Mesendoderm (in vitro differentiated cells): Measurements from ENCODE around the gene DLG2.

Source experiments
- DNase-seq: peaks from one replicate; pipeline ENCODE4 v3.0.0; 2013
- H2AK5ac ChIP-seq: 2 replicates; pipeline ENCODE4 v1.6.1; 2013; ENCODE audit warnings: low read length, inconsistent platforms
- H2BK120ac ChIP-seq: 2 replicates; pipeline ENCODE4 v1.6.1; 2013; ENCODE audit warnings: low read depth, mild to moderate bottlenecking, low read length, moderate library complexity, mixed read lengths
- H2BK15ac ChIP-seq: replicated peaks from 2 replicates; pipeline ENCODE4 v1.6.1; 2013; ENCODE audit warnings: low read depth, mild to moderate bottlenecking, moderate library complexity
- H2BK5ac ChIP-seq: 2 replicates; pipeline ENCODE4 v1.6.1; 2013; ENCODE audit warnings: low read length, inconsistent platforms
- H3K18ac ChIP-seq: 2 replicates; pipeline ENCODE4 v1.6.1; 2013; ENCODE audit warnings: mild to moderate bottlenecking, low read length, mixed read lengths
- H3K23ac ChIP-seq: one replicate; pipeline ENCODE4 v1.6.1; 2013; ENCODE audit warnings: low read length
- H3K27ac ChIP-seq: 2 replicates; pipeline ENCODE4 v1.5.1; 2013; ENCODE audit warnings: low read depth, mild to moderate bottlenecking, inconsistent platforms, low read length, moderate library complexity
- H3K27me3 ChIP-seq: 2 replicates; pipeline ENCODE4 v1.6.1; 2013; ENCODE audit warnings: low read length, control low read depth, mild to moderate bottlenecking, inconsistent platforms; ENCODE audit not compliant: insufficient read depth, poor library complexity
- H3K36me3 ChIP-seq: 2 replicates; pipeline ENCODE4 v1.6.1; 2013; ENCODE audit warnings: low read length, inconsistent platforms; ENCODE audit not compliant: control insufficient read depth, insufficient read depth
- H3K4ac ChIP-seq: one replicate; pipeline ENCODE4 v1.6.1; 2013; ENCODE audit warnings: low read depth, mild to moderate bottlenecking, low read length, moderate library complexity
- H3K4me1 ChIP-seq: 2 replicates; pipeline ENCODE4 v1.6.1; 2013; ENCODE audit warnings: low read depth, low read length, inconsistent platforms; ENCODE audit not compliant: control insufficient read depth
- H3K4me2 ChIP-seq: 2 replicates; pipeline ENCODE4 v1.6.1; 2013; ENCODE audit warnings: low read length
- H3K4me3 ChIP-seq: 2 replicates; pipeline ENCODE4 v1.5.1; 2013; ENCODE audit warnings: mild to moderate bottlenecking, low read length
- H3K56ac ChIP-seq: one replicate; pipeline ENCODE4 v1.6.1; 2013; ENCODE audit warnings: low read length
- H3K79me1 ChIP-seq: 2 replicates; pipeline ENCODE4 v1.6.1; 2013; ENCODE audit warnings: low read length, inconsistent platforms
- H3K79me2 ChIP-seq: 2 replicates; pipeline ENCODE4 v1.6.1; 2013; ENCODE audit warnings: mild to moderate bottlenecking, low read length; ENCODE audit not compliant: control insufficient read depth, insufficient read depth
- H3K9ac ChIP-seq: 2 replicates; pipeline ENCODE4 v1.6.1; 2013; ENCODE audit warnings: low read length, inconsistent platforms
- H4K5ac ChIP-seq: one replicate; pipeline ENCODE4 v1.6.1; 2013; ENCODE audit warnings: low read length
- H4K8ac ChIP-seq: one replicate; pipeline ENCODE4 v1.6.1; 2013; ENCODE audit warnings: low read depth, mild to moderate bottlenecking, control low read depth, low read length, moderate library complexity
- WGBS: extraction: QIAGEN DNeasy Blood & Tissue Kit; methylation state at CpG from one replicate; pipeline ENCODE4 v1.1.7; 2013; ENCODE audit warnings: low lambda C conversion rate, missing lambda C conversion rate; ENCODE audit not compliant: insufficient coverage; ENCODE audit errors: extremely low coverage; 5-methylcytosine and 5-hydroxymethylcytosine counted together

DLG2 gene

DNA sequence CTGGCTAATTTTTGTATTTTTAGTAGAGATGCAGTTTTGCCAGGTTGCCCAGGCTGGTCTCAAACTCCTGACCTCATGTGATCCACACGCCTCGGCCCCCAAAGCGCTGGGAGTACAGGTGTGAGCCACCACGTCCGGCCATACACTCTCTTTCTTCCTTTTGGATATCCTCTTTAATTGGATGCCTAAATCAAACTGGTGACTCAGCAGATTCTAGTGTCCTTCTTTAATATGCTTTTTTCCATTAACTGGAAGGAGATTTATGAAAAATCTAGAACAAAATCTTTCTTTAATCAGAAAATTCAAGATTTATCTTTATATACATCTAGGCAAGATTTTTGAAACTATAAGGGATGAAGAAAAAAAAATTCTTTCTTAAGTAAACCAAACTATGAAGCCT is 1371.7 kb downstream of the DLG2 start:
- H3K18ac ChIP-seq: no peak overlapping the region
- no peak overlapping the region for H2BK120ac ChIP-seq
- no peak for DNase-seq
- no peak overlapping the region for H3K27ac ChIP-seq
- no peaks in the 10 kb centered on the region for H3K79me1 ChIP-seq
- H3K79me2 ChIP-seq: no peaks in the 10 kb centered on the region
- H3K9ac ChIP-seq: no peak overlapping the region
- no peaks in the 10 kb centered on the region for H3K27me3 ChIP-seq
- no peak overlapping the region for H3K4me2 ChIP-seq
- no peak overlapping the region for H4K5ac ChIP-seq
- WGBS: no CpG with 5 or more reads among the region's 5 CpGs
- no peaks in the 10 kb centered on the region for H3K36me3 ChIP-seq
- no peaks in the 10 kb centered on the region for H3K4me1 ChIP-seq
- no peak overlapping the region for H3K56ac ChIP-seq
- H2AK5ac ChIP-seq: no peak overlapping the region
- H3K4ac ChIP-seq: no peak overlapping the region
- no peak overlapping the region for H4K8ac ChIP-seq
- H2BK15ac ChIP-seq: no peak overlapping the region
- H3K4me3 ChIP-seq: no peak overlapping the region
- H2BK5ac ChIP-seq: no peak overlapping the region
- H3K23ac ChIP-seq: no peak overlapping the region

DNA sequence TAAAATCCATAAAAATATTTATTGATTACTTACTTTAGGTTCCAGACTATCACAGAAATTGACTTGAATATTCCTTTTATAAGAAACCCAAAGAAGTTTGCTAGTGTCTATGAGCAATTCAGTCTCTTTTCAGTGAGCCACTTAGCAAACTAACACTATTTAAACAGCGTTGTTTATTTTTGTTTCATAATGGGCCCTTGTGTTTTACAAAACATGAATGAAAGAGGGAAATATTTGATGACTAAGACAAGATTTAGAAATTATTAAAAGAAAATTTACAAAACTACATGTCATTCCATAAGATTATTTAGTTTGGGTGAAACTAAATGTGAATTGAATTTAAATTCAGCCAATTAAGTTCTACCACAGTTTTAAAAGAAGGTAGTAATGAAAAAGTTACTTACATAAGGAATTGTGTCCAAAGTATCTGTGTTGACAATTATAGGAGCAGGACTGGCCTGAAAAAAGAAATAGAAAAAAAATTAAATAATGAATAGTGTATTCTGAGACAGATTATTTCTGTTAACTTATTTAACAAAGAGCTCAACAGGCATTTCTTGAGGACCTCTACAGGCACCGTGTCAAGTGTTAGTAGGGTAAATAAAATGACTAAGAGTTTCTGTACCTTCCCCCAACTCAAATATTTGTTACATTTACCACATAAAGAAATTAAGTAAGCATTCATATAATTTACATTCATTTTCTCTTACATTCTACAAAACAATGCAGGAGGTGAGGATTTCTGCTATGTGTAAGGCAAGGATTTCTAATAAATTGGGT is 1376.1 kb downstream of the DLG2 start:
- Histone ChIP-seq H3K23ac (no peak overlapping the region), H3K27ac (no peak overlapping the region), H2BK15ac (no peak overlapping the region), H3K4me2 (no peak overlapping the region), H3K4me1 (no peaks in the 10 kb centered on the region), H2BK120ac (no peak overlapping the region), H3K79me2 (no peaks in the 10 kb centered on the region), H3K56ac (no peak overlapping the region), H2BK5ac (no peak overlapping the region), H3K4me3 (no peak overlapping the region), H4K8ac (no peak overlapping the region), H3K27me3 (no peaks in the 10 kb centered on the region), H3K79me1 (no peaks in the 10 kb centered on the region), H3K18ac (no peak overlapping the region), H3K36me3 (no peaks in the 10 kb centered on the region), H4K5ac (no peak overlapping the region), H3K4ac (no peak overlapping the region), H2AK5ac (no peak overlapping the region), H3K9ac (no peak overlapping the region)
- WGBS: no CpG with 5 or more reads among the region's 2 CpGs
- DNase-seq: no peak

DNA sequence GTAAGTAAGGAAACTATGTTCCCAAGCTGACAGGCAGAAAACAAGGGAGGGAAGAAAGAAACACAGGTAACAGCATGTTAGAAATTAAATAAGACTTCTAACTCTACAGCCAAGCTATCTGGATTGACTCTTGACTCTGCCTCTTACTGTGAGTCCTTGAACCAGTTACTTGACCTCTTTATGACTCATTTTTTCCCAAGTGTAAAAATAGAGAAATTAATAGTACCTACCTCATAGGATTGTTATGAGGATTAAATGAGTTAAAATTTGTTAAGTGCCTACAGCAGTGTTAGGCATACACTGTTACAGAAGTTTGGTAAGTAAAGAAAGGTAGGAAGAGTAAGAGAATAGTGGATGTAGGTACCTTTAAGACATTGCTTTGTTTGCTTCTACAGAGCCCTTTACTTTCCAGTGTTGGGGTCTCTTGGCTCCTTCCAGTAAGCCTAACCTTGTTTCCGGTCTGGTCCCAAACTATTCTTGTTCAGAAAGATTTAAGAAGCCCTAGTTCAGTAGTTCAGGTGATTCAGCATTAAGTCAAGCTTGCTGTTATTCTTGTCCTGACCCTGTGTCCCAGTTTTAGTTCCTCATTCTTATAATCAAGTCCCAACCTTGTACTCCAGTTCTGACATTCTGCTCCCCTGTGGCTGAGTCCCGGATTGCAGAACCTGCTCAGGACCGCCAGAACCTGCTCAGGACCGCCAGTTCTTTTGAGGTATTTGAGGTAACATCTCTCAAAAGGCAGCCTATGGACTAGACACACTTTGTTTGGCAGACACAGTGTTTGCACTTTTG is 1377.6 kb downstream of the DLG2 start:
- Histone ChIP-seq H3K27ac (no peak overlapping the region), H2BK5ac (no peak overlapping the region), H4K8ac (no peak overlapping the region), H3K18ac (no peak overlapping the region), H3K36me3 (no peaks in the 10 kb centered on the region), H3K4me1 (no peaks in the 10 kb centered on the region), H2AK5ac (no peak overlapping the region), H2BK15ac (no peak overlapping the region), H3K79me1 (no peaks in the 10 kb centered on the region), H4K5ac (no peak overlapping the region), H3K4me3 (no peak overlapping the region), H3K56ac (no peak overlapping the region), H3K4me2 (no peak overlapping the region), H3K27me3 (no peaks in the 10 kb centered on the region), H2BK120ac (no peak overlapping the region), H3K79me2 (no peaks in the 10 kb centered on the region), H3K4ac (no peak overlapping the region), H3K23ac (no peak overlapping the region), H3K9ac (no peak overlapping the region)
- no CpG with 5 or more reads among the region's 4 CpGs for WGBS
- DNase-seq: no peak

DNA sequence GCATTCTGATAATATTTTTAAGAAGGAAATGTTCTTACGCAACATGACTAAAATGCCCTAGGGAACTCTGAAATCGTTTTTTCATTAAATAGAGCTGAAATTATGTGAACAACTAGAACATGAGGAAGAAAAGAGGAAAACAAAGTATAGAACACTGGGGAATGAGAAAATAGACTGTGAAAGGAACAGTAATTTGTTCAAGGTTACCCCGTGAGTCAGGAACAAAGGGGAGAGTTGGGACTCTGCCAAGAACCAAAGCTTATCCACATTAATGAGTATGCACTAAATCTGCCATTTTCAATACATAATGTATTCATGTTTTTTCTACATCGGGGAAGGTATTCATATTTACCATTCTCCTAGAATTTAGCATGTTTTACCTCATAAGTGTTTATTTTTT is 1379.2 kb downstream of the DLG2 start:
- Histone ChIP-seq H3K4ac (no peak overlapping the region), H3K4me1 (no peaks in the 10 kb centered on the region), H2BK5ac (no peak overlapping the region), H2AK5ac (no peak overlapping the region), H3K4me3 (no peak overlapping the region), H3K4me2 (no peak overlapping the region), H3K36me3 (no peaks in the 10 kb centered on the region), H3K56ac (no peak overlapping the region), H4K8ac (no peak overlapping the region), H3K18ac (no peak overlapping the region), H3K23ac (no peak overlapping the region), H3K27ac (no peak overlapping the region), H2BK120ac (no peak overlapping the region), H2BK15ac (no peak overlapping the region), H3K79me2 (no peaks in the 10 kb centered on the region), H3K79me1 (no peaks in the 10 kb centered on the region), H3K27me3 (no peaks in the 10 kb centered on the region), H4K5ac (no peak overlapping the region), H3K9ac (no peak overlapping the region)
- no peak for DNase-seq
- WGBS: no CpG with 5 or more reads among the region's 4 CpGs

DNA sequence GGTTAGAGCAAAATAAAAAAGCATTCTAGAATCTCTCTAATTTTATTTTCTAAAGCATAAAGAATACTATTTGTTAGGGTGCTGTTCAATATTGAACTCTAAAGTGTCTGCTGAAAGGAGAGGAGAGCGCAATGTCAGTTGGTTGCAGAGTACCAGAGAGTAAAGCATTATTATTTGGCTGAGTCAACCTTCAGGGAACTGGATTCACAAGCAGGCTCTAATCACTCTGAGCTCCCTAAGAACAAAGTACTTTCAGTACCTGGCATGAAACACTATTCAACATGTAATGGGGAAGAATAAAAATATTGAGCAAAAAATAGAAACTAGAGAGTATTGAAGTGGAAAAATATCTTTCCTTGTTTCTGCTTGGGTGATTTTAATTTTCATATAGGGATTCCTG is 1380.0 kb downstream of the DLG2 start:
- no peak overlapping the region for H2AK5ac ChIP-seq
- DNase-seq: no peak
- H3K27ac ChIP-seq: no peak overlapping the region
- no CpG with 5 or more reads among the region's 1 CpG for WGBS
- no peak overlapping the region for H3K4ac ChIP-seq
- no peak overlapping the region for H3K18ac ChIP-seq
- no peak overlapping the region for H4K8ac ChIP-seq
- no peaks in the 10 kb centered on the region for H3K79me1 ChIP-seq
- H3K79me2 ChIP-seq: no peaks in the 10 kb centered on the region
- no peak overlapping the region for H4K5ac ChIP-seq
- H2BK120ac ChIP-seq: no peak overlapping the region
- H3K4me2 ChIP-seq: no peak overlapping the region
- H3K56ac ChIP-seq: no peak overlapping the region
- no peaks in the 10 kb centered on the region for H3K27me3 ChIP-seq
- H3K23ac ChIP-seq: no peak overlapping the region
- H3K9ac ChIP-seq: no peak overlapping the region
- no peaks in the 10 kb centered on the region for H3K36me3 ChIP-seq
- H3K4me1 ChIP-seq: no peaks in the 10 kb centered on the region
- H2BK15ac ChIP-seq: no peak overlapping the region
- H2BK5ac ChIP-seq: no peak overlapping the region
- H3K4me3 ChIP-seq: no peak overlapping the region
